Astrocyte of the hippocampus (primary cell): Measurements from ENCODE around the gene KRTAP22-1.

ENCODE experiments used
- DNase-seq: peaks from one replicate; pipeline ENCODE4 v3.0.0; 2011; ENCODE audit warnings: low read depth, low spot score

KRTAP22-1 gene

GRCh38 chr21:30600787-30601186, at the start of gene KRTAP22-1:
KRTAP22-1 (plus strand) TSS chr21:30601087.
- no peak for DNase-seq

- no peak for DNase-seq
Observed at GRCh38 chr21:30552782-30553181, 48.1 kb upstream of the KRTAP22-1 start.

GRCh38 chr21:30555095-30555494, 45.8 kb upstream of the KRTAP22-1 start:
- no peak for DNase-seq

- no peak for DNase-seq
Observed at GRCh38 chr21:30561264-30561895, 39.5 kb upstream of the KRTAP22-1 start, which contains the start of gene KRTAP19-7. KRTAP19-7 (minus strand) TSS chr21:30561314; CDS start chr21:30561289, 25 bp downstream.

GRCh38 chr21:30561957-30562356, 38.9 kb upstream of the KRTAP22-1 start:
- DNase-seq, result no peak

- DNase-seq, result no peak
Observed at GRCh38 chr21:30563072-30563471, 37.8 kb upstream of the KRTAP22-1 start.

- DNase-seq, result no peak
Observed at GRCh38 chr21:30563630-30564029, 37.3 kb upstream of the KRTAP22-1 start.

- DNase-seq, result no peak
Observed at GRCh38 chr21:30567617-30568016, 33.3 kb upstream of the KRTAP22-1 start.

GRCh38 chr21:30577766-30578165, 23.1 kb upstream of the KRTAP22-1 start:
- no peak for DNase-seq

GRCh38 chr21:30579346-30579745, 21.5 kb upstream of the KRTAP22-1 start:
- DNase-seq, result peak; percentile 0

GRCh38 chr21:30580132-30580531, 20.8 kb upstream of the KRTAP22-1 start:
- no peak for DNase-seq

GRCh38 chr21:30582870-30583269, 18.0 kb upstream of the KRTAP22-1 start:
- DNase-seq, result no peak

- DNase-seq, result no peak
Observed at GRCh38 chr21:30590297-30590696, 10.6 kb upstream of the KRTAP22-1 start, which contains the start of gene KRTAP22-2. KRTAP22-2 (minus strand) TSS chr21:30590397.

GRCh38 chr21:30592140-30592539, 8.7 kb upstream of the KRTAP22-1 start, which contains the start of gene KRTAP6-3:
KRTAP6-3 (plus strand) TSS chr21:30592440; CDS start chr21:30592446, 6 bp downstream.
- DNase-seq, result no peak

GRCh38 chr21:30598802-30599201, 2.1 kb upstream of the KRTAP22-1 start, which contains the start of gene KRTAP6-2:
KRTAP6-2 (minus strand) TSS chr21:30598902; CDS start chr21:30598874, 28 bp downstream.
- DNase-seq, result no peak

GRCh38 chr21:30605968-30606367, 5.1 kb downstream of the KRTAP22-1 start:
- no peak for DNase-seq

- no peak for DNase-seq
Observed at GRCh38 chr21:30612132-30612531, 11.2 kb downstream of the KRTAP22-1 start.

- DNase-seq, result no peak
Observed at GRCh38 chr21:30613836-30614235, 12.9 kb downstream of the KRTAP22-1 start, which contains the start of gene KRTAP6-1. KRTAP6-1 (minus strand) TSS chr21:30613930; CDS start chr21:30613904, 26 bp downstream.

- DNase-seq, result no peak
Observed at GRCh38 chr21:30615199-30615598, 14.3 kb downstream of the KRTAP22-1 start.

- DNase-seq, result no peak
Observed at GRCh38 chr21:30616125-30616524, 15.2 kb downstream of the KRTAP22-1 start, which contains the start of gene KRTAP20-1. KRTAP20-1 (plus strand) TSS chr21:30616425; CDS start chr21:30616455, 30 bp downstream.

- no peak for DNase-seq
Observed at GRCh38 chr21:30620080-30620479, 19.2 kb downstream of the KRTAP22-1 start.

- DNase-seq, result no peak
Observed at GRCh38 chr21:30620522-30620921, 19.6 kb downstream of the KRTAP22-1 start, which contains the start of gene KRTAP20-4. KRTAP20-4 (plus strand) TSS chr21:30620627.

GRCh38 chr21:30623362-30623761, 22.5 kb downstream of the KRTAP22-1 start:
- no peak for DNase-seq
